ENCODE data around the gene ROMO1. TPM values are rescaled to one million over a fixed set of nuclear protein-coding genes. Genes with fewer than 3 reads are reported as not detected.

The ROMO1 gene
- total RNA-seq = 100 to 1,000 TPM; 263 to 409 TPM

DNA sequence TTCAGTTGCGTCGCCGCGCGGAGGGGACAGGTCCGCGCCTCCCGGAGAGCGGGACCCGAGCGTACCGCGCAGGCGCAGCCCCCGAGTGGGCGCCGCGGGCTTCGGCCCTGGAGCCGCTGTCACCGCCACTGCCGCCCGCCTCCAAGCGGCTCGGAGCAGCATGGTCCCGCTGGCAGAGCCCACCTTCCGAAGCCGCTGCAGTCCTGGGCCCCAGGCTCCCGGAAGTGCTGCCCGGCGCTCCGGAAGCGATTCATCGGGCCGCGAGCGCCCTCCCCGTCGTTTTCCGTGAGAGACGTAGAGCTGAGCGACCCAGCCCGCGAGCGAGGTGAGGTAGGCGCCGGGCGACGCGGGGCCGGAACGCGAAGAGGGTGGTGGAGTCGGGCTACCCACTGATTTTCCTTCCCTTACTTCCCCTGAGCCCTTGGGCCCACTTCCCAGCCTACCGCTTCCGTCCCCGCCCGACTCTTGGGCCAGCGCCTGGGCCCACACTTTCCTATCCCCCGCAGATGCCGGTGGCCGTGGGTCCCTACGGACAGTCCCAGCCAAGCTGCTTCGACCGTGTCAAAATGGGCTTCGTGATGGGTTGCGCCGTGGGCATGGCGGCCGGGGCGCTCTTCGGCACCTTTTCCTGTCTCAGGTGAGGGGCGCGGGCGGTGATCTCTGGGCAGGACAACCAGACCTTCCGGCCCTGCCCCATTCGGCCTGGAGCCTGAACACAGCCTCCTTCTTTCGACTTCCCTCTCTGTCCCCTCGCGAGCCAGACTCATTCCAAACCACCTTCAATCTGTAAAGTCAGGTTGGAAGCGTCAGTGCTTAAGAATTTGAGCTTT lies at the start of gene ROMO1, which contains the start of gene NFS1:
TSS of gene ROMO1 (plus strand) at position 279 of the 830 bp plus-strand sequence. CDS start at position 507, 228 bp downstream.
TSS of gene NFS1 (minus strand) at position 226 of the 830 bp plus-strand sequence. CDS start at position 162, 64 bp downstream.
- peak; percentile 80 for DNase-seq (ENCODE audit: low spot score)
- Histone ChIP-seq H3K4me3 (peak within 1 kb of the TSS; percentile 84 to 90), H3K36me3 (peaks cover 47% of the 10 kb centered on the region), H3K27ac (peak within 1 kb of the TSS; percentile 91 to 95), H3K4me1 (peaks cover 0 to 30% of the 10 kb centered on the region in 2 donors), H3K9me3 (no peaks in the 10 kb centered on the region), H3K27me3 (no peaks in the 10 kb centered on the region)
- TF ChIP-seq, protein P1, sequence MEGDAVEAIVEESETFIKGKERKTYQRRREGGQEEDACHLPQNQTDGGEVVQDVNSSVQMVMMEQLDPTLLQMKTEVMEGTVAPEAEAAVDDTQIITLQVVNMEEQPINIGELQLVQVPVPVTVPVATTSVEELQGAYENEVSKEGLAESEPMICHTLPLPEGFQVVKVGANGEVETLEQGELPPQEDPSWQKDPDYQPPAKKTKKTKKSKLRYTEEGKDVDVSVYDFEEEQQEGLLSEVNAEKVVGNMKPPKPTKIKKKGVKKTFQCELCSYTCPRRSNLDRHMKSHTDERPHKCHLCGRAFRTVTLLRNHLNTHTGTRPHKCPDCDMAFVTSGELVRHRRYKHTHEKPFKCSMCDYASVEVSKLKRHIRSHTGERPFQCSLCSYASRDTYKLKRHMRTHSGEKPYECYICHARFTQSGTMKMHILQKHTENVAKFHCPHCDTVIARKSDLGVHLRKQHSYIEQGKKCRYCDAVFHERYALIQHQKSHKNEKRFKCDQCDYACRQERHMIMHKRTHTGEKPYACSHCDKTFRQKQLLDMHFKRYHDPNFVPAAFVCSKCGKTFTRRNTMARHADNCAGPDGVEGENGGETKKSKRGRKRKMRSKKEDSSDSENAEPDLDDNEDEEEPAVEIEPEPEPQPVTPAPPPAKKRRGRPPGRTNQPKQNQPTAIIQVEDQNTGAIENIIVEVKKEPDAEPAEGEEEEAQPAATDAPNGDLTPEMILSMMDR (IDR thresholded peaks at IDR 0.05) = peak in 1 of 2 donors; percentile 58

DNA sequence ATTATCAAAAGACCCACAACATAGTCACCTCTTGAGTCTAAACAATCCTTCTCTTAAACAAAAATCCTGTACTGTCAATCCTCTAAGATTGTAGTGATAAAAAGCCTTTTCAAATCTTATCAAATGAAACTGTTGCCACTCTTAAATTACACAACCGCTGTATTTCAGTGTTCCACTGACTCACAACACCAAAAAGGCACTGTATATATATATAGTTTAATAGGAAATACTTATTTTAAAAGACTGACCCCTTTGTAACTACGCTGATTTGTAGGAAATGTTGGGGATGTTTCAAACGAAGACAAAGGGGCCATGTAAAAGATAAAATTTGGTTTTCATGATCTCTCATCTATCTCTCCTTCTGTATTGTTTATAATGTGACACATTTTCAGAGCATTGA lies 48.6 kb upstream of the ROMO1 start:
- TF ChIP-seq, protein P1 (IDR thresholded peaks at IDR 0.05) = no peak
- peaks cover 20% of the 10 kb centered on the region for H3K36me3 ChIP-seq
- DNase-seq (ENCODE audit: low spot score) = no peak
- peaks cover 0 to 15% of the 10 kb centered on the region in 2 donors for H3K4me1 ChIP-seq
- no peaks in the 10 kb centered on the region for H3K27me3 ChIP-seq
- H3K27ac ChIP-seq = no peak overlapping the region
- no peaks in the 10 kb centered on the region for H3K9me3 ChIP-seq
- H3K4me3 ChIP-seq = no peak overlapping the region

DNA sequence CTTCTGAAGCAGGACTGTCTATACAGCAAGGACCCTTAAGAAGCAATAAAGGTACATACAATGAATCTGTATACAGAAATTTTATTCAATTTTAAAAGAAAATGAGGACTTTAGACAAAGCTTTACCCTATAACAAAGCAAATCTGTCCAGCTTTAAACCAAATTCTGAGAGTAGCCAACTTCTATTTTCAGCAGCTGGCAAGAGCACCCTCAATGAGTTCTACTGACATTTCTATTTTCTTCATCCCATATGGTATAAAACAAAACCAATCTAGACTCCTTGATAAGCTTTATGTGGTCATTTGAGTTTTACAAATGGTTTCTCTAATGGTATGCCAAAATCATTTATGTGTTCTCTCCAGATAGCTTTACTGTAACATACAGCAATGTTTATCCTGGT lies 47.2 kb upstream of the ROMO1 start:
- H3K4me1 ChIP-seq = peaks cover 0 to 23% of the 10 kb centered on the region in 2 donors
- no peaks in the 10 kb centered on the region for H3K9me3 ChIP-seq
- no peak overlapping the region for H3K4me3 ChIP-seq
- H3K27ac ChIP-seq = no peak overlapping the region
- H3K27me3 ChIP-seq = no peaks in the 10 kb centered on the region
- DNase-seq (ENCODE audit: low spot score) = no peak
- H3K36me3 ChIP-seq = peaks cover 20% of the 10 kb centered on the region
- TF ChIP-seq, protein P1 (IDR thresholded peaks at IDR 0.05) = no peak

DNA sequence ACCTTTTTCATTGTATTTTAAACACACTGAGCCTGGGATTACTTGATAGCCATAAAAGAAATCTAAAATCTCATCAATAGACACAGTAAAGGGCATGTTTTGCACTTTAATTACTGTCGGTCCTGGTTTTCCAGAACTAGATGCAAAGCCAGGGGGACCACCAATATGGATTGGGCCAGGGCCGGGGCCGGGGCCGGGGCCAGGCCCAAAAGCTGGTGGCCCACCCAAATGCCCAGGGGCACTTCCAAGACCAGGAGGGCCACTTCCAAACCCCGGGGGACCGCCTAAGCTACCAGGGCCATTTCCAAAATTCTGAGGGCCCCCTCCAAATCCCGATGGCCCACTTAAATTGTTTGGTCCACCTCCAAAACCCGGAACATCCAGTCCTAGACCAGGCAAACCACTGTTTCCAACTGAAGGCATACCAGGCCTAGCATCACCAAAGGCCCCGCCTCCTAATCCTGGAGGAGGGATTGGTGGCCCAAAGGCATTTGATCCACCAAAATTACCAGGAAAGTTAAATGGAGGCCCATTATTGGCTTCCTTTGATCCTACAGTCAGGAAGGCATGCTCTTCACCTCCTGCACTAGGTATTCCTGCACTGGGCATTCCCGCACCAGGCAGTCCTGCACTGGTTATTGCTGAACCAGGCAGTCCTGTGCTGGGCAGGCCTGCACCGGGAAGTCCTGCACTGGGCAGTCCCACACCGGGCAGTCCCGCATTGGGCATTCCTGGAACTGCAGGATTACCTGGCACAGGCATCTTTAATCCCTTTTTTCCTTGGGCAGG lies 46.4 kb upstream of the ROMO1 start:
- Histone ChIP-seq H3K27ac (no peak overlapping the region), H3K36me3 (peaks cover 20% of the 10 kb centered on the region), H3K27me3 (no peaks in the 10 kb centered on the region), H3K9me3 (no peaks in the 10 kb centered on the region), H3K4me3 (no peak overlapping the region), H3K4me1 (peaks cover 0 to 31% of the 10 kb centered on the region in 2 donors)
- no peak for DNase-seq (ENCODE audit: low spot score)
- TF ChIP-seq, protein P1 (IDR thresholded peaks at IDR 0.05) = no peak

DNA sequence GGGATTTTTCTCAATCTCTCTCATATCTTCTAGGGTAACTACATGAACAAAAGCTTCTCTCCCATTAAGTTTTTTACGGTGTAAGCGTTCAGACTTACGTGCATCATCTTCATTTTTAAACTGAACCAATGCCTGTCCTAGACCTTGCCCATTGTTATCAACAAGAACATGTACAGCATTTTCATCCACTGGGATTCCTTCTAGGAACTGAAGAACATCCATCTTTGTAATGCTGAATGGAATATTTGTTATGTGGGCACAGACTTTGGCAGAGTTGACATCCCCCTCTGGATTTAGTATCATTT lies 45.8 kb upstream of the ROMO1 start:
- no peak overlapping the region for H3K27ac ChIP-seq
- DNase-seq (ENCODE audit: low spot score) = no peak
- TF ChIP-seq, protein P1 (IDR thresholded peaks at IDR 0.05) = no peak
- H3K36me3 ChIP-seq = peaks cover 20% of the 10 kb centered on the region
- no peak overlapping the region for H3K4me3 ChIP-seq
- peaks cover 0 to 36% of the 10 kb centered on the region in 2 donors for H3K4me1 ChIP-seq
- H3K9me3 ChIP-seq = no peaks in the 10 kb centered on the region
- H3K27me3 ChIP-seq = no peaks in the 10 kb centered on the region
